B cell (primary cell): ENCODE data around the gene DNM2. TPM values are rescaled to one million over a fixed set of nuclear protein-coding genes. Genes with fewer than 3 reads are reported as not detected.

Source experiments
- ATAC-seq: fragments of 200-7000 bp; cut with Tn5 transposase; one replicate; pipeline ENCODE4 v1.10.0; 2021; ENCODE audit warnings: low read depth, mild to moderate bottlenecking, moderate number of reproducible peaks, moderate library complexity
- CTCF ChIA-PET: fragments of 350-600 bp; sonication (Branson Sonifier 250); formaldehyde crosslinking; loops from one replicate; lab custom pipeline; 2021; ENCODE audit warnings: antibody characterized with exemption, inconsistent platforms; lab: Charles Lee
- POLR2A ChIA-PET: fragments of 350-600 bp; sonication (Branson Sonifier 250); formaldehyde crosslinking; loops from one replicate; lab custom pipeline; 2021; ENCODE audit warnings: antibody characterized with exemption; lab: Charles Lee
- DNase-seq: peaks from one replicate; pipeline ENCODE4 v3.0.0; 2013
- H2AFZ ChIP-seq: 2 replicates; pipeline ENCODE4 v1.6.1; 2012; ENCODE audit warnings: mild to moderate bottlenecking, low read depth, low read length; ENCODE audit not compliant: insufficient read depth, poor library complexity, severe bottlenecking
- H3K27ac ChIP-seq, 2 donors: 1 replicate in 1 of 2; 2 replicates in 1 of 2; pipeline ENCODE4 v1.5.1; 2012 to 2013; ENCODE audit warnings: low read length in 2 of 2, mild to moderate bottlenecking in 2 of 2, moderate library complexity in 1 of 2
- H3K27me3 ChIP-seq, 4 experiments: fragments of 200-600 bp in 1 of 4; sonication (generic) in 1 of 4; replicated peaks in 1 of 4; 1 replicate in 2 of 4; 2 replicates in 2 of 4; pipeline versions ENCODE4 v1.6.1 to v1.7.0; 2013 to 2016; ENCODE audit warnings: low read length in 3 of 4, mild to moderate bottlenecking in 2 of 4, mixed read lengths in 1 of 4, moderate library complexity in 1 of 4; ENCODE audit not compliant: insufficient read depth in 4 of 4, control insufficient read depth in 3 of 4; ENCODE audit errors: control extremely low read depth in 1 of 4
- H3K36me3 ChIP-seq, 2 experiments: replicated peaks in 1 of 2; 1 replicate in 1 of 2; 2 replicates in 1 of 2; pipeline versions ENCODE4 v1.6.1 to v1.7.1; 2013; ENCODE audit warnings: low read length in 1 of 2; ENCODE audit not compliant: insufficient read depth in 2 of 2, control insufficient read depth in 1 of 2; ENCODE audit errors: control extremely low read depth in 1 of 2, extremely low read depth in 1 of 2
- H3K4me1 ChIP-seq, 2 donors: fragments of 200-600 bp in 1 of 2; sonication (generic) in 1 of 2; 1 replicate in 1 of 2; 2 replicates in 1 of 2; pipeline versions ENCODE4 v1.5.1 to v1.6.1; 2013 to 2017; ENCODE audit warnings: low read length in 2 of 2; ENCODE audit not compliant: control insufficient read depth in 2 of 2, insufficient read depth in 2 of 2
- H3K4me2 ChIP-seq: replicated peaks from 2 replicates; pipeline ENCODE3; 2012; ENCODE audit warnings: mild to moderate bottlenecking, low read depth, low read length; ENCODE audit not compliant: poor library complexity, severe bottlenecking
- H3K4me3 ChIP-seq, 5 experiments: fragments of 200-600 bp in 1 of 5; sonication (generic) in 1 of 5; 1 replicate in 3 of 5; 2 replicates in 2 of 5; pipeline versions ENCODE4 v1.5.1 to v1.7.0; 2011 to 2016; ENCODE audit warnings: low read length in 4 of 5, mild to moderate bottlenecking in 4 of 5, low read depth in 2 of 5, control low read depth in 1 of 5, moderate library complexity in 1 of 5; ENCODE audit not compliant: insufficient read depth in 1 of 5; ENCODE audit errors: control extremely low read depth in 1 of 5, extremely low read depth in 1 of 5
- H3K79me2 ChIP-seq: fragments of 200-600 bp; sonication (generic); one replicate; pipeline ENCODE4 v1.6.0; 2016; ENCODE audit warnings: low read length; ENCODE audit not compliant: control insufficient read depth, insufficient read depth
- H3K9ac ChIP-seq: fragments of 200-600 bp; sonication (generic); 2 replicates; pipeline ENCODE4 v1.6.1; 2017; ENCODE audit warnings: mild to moderate bottlenecking, low read length, moderate library complexity
- H3K9me3 ChIP-seq, 3 donors: one replicate each; pipeline versions ENCODE4 v1.6.1 to v1.7.1; 2013; ENCODE audit warnings: low read length in 2 of 3; ENCODE audit not compliant: control insufficient read depth in 2 of 3, insufficient read depth in 1 of 3; ENCODE audit errors: control extremely low read depth in 1 of 3
- H4K20me1 ChIP-seq: 2 replicates; pipeline ENCODE4 v1.6.0; 2012; ENCODE audit warnings: mild to moderate bottlenecking, low read length; ENCODE audit not compliant: insufficient read depth, control insufficient read depth, poor library complexity, severe bottlenecking
- H3K27ac Mint-ChIP-seq: one replicate; pipeline ENCODE4 v1.8.0; 2021; ENCODE audit warnings: mixed read lengths
- H3K27me3 Mint-ChIP-seq: one replicate; pipeline ENCODE4 v1.8.0; 2021; ENCODE audit warnings: mixed read lengths
- H3K4me1 Mint-ChIP-seq: one replicate; pipeline ENCODE4 v1.8.0; 2021; ENCODE audit warnings: mixed read lengths
- H3K4me3 Mint-ChIP-seq: one replicate; pipeline ENCODE4 v1.8.0; 2021; ENCODE audit warnings: mixed read lengths
- H3K9me3 Mint-ChIP-seq: one replicate; pipeline ENCODE4 v1.8.0; 2022; ENCODE audit warnings: mixed read lengths; ENCODE audit not compliant: insufficient read depth
- CTCF ChIP-seq: fragments of 200-600 bp; IDR thresholded peaks from one replicate; pipeline ENCODE4 v1.8.0; 2022; ENCODE audit warnings: antibody characterized with exemption, mild to moderate bottlenecking
- EZH2 ChIP-seq: IDR thresholded peaks from 2 replicates; pipeline ENCODE4 v1.6.1; 2012; ENCODE audit warnings: borderline replicate concordance, low read depth, mild to moderate bottlenecking, moderate library complexity, low read length; ENCODE audit not compliant: insufficient read depth, poor library complexity, severe bottlenecking
- WGBS: methylation state at CpG from one replicate; pipeline ENCODE4 v1.1.5; 2013; ENCODE audit warnings: missing lambda C conversion rate; ENCODE audit not compliant: insufficient coverage; 5-methylcytosine and 5-hydroxymethylcytosine counted together
- intact Hi-C: fragments of 100-400 bp; cut with micrococcal nuclease; formaldehyde crosslinking; loops from one replicate; pipeline ENCODE4 v1.10.0; 2022
- polyA plus RNA-seq: library from polyadenylated mRNA; depleted of rRNA; stranded (reverse); fragments of >200 nt; gene quantifications from 2 replicates; pipeline ENCODE4 v1.2.3, GENCODE V29; 2012
- total RNA-seq, 2 donors: library from RNA; stranded (reverse); fragments of 120-200 nt in 1 of 2; gene quantifications; 1 replicate in 1 of 2; 2 replicates in 1 of 2; pipeline versions ENCODE4 v1.2.3 to v1.2.4, GENCODE V29; 2013 to 2022

Gene DNM2
- total and polyA plus RNA-seq, 2 donors (not counting 1 experiment from before 2014, with no cell fraction given), result 163 to 353 TPM

DNA sequence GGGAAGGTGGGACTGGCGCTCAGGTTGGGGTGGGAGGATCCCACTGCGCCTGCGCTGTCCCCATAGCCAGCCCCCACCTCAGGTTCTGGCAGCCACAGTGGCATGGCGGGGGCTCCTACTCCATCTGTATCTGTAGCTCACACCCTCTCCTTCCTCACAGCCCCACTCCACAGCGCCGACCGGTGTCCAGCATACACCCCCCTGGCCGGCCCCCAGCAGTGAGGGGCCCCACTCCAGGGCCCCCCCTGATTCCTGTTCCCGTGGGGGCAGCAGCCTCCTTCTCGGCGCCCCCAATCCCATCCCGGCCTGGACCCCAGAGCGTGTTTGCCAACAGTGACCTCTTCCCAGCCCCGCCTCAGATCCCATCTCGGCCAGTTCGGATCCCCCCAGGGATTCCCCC lies 112.1 kb downstream of the DNM2 start:
- H2AFZ ChIP-seq, result no peak overlapping the region
- H3K4me1 ChIP-seq, result peaks cover 0 to under 1% of the 10 kb centered on the region in 2 donors
- H3K79me2 ChIP-seq, result no peaks in the 10 kb centered on the region
- peaks cover 0 to under 1% (median 0%) of the 10 kb centered on the region in 3 donors for H3K9me3 ChIP-seq
- no peaks in the 10 kb centered on the region for H3K4me1 Mint-ChIP-seq
- no peak overlapping the region for H3K4me3 ChIP-seq
- ChIA-PET POLR2A (no interaction called here), CTCF (interaction anchor here (0.7 to 1.1 kb wide), 2 partner anchors 34 to 113 kb away, joined by 4 read pairs; no protein-coding TSS in a partner anchor)
- H3K9me3 Mint-ChIP-seq, result no peaks in the 10 kb centered on the region
- ATAC-seq (no peak), DNase-seq (no peak)
- H3K27me3 Mint-ChIP-seq, result no peaks in the 10 kb centered on the region
- 96% methylated on average over 14 of the region's 16 CpGs for WGBS
- H3K4me3 Mint-ChIP-seq, result no peak overlapping the region
- no peak overlapping the region for H3K9ac ChIP-seq
- intact Hi-C loops, result no loop called here
- no peaks in the 10 kb centered on the region for H3K27me3 ChIP-seq
- H3K4me2 ChIP-seq, result no peak overlapping the region
- no peak overlapping the region for H3K27ac ChIP-seq
- TF ChIP-seq EZH2 (no peak), CTCF (no peak)
- peaks cover 4 to 49% of the 10 kb centered on the region in 2 experiments for H3K36me3 ChIP-seq
- H3K27ac Mint-ChIP-seq, result peak overlapping the region; percentile 56
- H4K20me1 ChIP-seq, result peaks cover 3% of the 10 kb centered on the region

- Mint-ChIP-seq H3K9me3 (no peaks in the 10 kb centered on the region), H3K27ac (no peak overlapping the region), H3K27me3 (no peaks in the 10 kb centered on the region), H3K4me3 (no peak overlapping the region), H3K4me1 (peaks cover 1% of the 10 kb centered on the region)
- ChIA-PET POLR2A (no interaction called here), CTCF (no interaction called here)
- DNase-seq (peak; percentile 19), ATAC-seq (no peak)
- H3K4me3 ChIP-seq, result no peak overlapping the region
- no peak for TF ChIP-seq EZH2
- TF ChIP-seq CTCF, result no peak
- WGBS, result 94% methylated on average over 7 of the region's 7 CpGs
- intact Hi-C loops, result no loop called here
- peaks cover 3 to 45% of the 10 kb centered on the region in 2 experiments for H3K36me3 ChIP-seq
- H2AFZ ChIP-seq, result no peak overlapping the region
- H3K27me3 ChIP-seq, result no peaks in the 10 kb centered on the region
- H4K20me1 ChIP-seq, result peaks cover 7% of the 10 kb centered on the region
- H3K79me2 ChIP-seq, result no peaks in the 10 kb centered on the region
- H3K9ac ChIP-seq, result no peak overlapping the region
- peaks cover 0 to 4% (median 1%) of the 10 kb centered on the region in 3 donors for H3K9me3 ChIP-seq
- H3K27ac ChIP-seq, result no peak overlapping the region
- H3K4me1 ChIP-seq, result peaks cover 0 to 4% of the 10 kb centered on the region in 2 donors
- no peak overlapping the region for H3K4me2 ChIP-seq
Measured at GRCh38 chr19:10830370-10830769, 112.5 kb downstream of the DNM2 start.
